Measurements from ENCODE around the gene HELZ. TPM values are rescaled to one million over a fixed set of nuclear protein-coding genes. Genes with fewer than 3 reads are reported as not detected.
"Not testable (repeated sequence)": the region's sequence is repeated elsewhere in the genome, so short reads cannot be mapped to it uniquely, and the experiment has no call there.

HELZ gene
- polyA plus RNA-seq, 4 donors, result 25.7 to 37.0 (median 30.7) TPM

DNA sequence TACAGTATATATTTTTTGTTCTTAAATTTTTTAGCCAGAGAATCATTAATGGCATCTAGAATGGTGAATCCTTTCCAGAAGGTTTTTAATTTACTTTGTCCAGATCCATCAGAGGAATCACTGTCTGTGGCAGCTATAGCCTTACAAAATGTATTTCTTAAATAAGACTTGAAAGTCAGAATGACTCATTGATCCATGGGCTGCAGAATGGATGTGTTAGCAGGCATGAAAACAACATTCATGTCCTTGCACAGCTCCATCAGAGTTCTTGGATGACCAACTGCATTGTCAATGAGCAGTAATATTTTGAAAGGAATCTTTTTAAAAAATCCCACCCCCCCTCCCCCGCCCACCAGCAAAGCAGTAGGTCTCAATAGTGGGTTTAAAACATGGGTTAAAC lies 149.2 kb downstream of the HELZ start:
- no peak for DNase-seq (ENCODE audit: low read depth in 4 of 4, low spot score in 3 of 4)

DNA sequence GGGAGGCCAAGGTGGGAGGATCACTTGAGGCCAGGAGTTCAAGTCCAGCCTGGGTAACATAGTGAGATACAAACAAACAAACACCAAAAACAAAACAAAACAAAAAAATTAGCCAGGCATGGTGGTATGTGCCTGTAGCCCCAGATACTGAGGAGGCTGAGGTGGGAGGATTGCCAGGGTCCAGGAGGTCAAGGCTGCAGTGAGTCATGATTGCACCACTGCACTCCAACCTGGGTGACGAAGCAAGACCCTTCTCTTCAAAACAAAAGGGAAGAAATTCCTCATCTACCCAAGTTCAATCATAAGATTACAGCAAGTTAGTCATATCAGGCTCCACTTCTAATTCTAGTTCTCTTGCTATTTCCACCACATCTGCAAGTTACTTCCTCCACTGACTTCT lies 149.7 kb downstream of the HELZ start:
- not testable (repeated sequence) for DNase-seq (ENCODE audit: low read depth in 4 of 4, low spot score in 3 of 4)

DNA sequence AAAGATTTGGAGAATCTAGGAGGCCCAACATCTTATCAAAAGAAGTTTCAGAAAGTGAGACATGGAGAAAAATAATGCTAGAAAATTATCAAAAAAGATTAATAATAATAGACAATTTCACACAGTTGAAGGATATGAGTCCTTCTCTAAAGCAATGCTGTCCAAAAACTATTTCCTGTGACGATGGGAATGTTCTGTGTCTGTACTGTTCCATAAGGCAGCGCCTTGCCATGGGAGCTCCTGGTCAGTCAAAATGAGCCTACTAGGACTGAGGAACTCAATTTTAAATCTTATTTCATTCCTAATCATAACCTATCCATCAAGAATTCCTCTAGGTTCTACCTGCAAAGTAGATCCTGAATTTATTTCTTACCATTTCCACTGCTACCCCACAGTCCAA lies 151.6 kb downstream of the HELZ start:
- DNase-seq (ENCODE audit: low read depth in 4 of 4, low spot score in 3 of 4), result no peak

DNA sequence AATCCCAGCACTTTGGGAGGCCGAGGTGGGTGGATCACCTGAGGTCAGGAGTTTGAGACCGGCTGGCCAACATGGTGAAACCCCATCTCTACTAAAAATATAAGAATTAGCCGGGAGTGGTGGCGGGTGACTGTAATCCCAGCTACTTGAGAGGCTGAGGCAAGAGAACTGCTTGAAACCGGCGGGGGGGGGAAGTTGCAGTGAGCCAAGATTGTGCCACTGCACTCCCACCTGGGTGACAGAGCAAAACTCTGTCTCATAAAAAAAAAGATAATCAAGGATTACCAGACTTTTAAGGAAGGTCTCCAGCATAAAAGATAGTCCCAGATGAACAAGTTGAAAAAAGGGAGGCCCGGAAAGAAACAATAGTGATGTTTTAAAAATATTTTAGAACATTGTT lies 152.3 kb downstream of the HELZ start:
- not testable (repeated sequence) for DNase-seq (ENCODE audit: low read depth in 4 of 4, low spot score in 3 of 4)

DNA sequence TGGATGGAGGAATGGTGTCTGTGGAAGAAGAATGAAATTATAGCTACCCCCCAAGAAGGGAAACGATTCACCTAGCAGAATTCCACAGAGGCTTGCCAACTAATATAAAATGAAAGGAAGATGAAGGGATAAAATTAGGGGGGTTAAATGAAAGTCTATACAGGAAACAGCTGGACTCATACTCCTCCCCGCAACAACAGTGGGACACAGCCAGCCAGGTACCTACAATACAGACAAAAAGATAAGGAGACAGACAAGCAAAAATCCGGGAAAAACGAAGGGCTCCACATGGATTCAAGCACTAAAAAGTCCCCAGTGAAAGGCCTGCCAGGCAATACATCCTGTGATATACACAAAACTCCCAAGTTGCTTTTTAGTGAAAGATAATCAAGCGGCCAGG lies 152.7 kb downstream of the HELZ start:
- DNase-seq (ENCODE audit: low read depth in 4 of 4, low spot score in 3 of 4), result no peak

DNA sequence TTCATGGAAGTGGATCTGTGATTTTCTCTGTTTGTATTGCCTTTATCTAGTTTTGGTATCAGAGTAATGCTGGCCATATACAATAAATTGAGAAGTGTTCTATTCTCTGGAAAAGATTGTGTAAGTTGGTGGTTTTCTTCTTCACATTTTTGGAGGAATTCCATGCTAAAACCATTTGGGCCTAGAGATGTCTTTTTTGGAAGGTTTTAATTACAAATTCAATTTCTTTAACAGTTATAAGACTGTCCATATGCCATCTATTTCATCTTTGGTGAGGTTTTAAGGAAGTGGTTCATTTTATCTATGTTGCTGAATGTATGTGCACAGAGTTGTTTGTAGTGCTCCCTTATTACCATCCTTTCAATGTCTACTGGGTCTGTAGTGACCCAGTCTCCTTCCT lies 154.7 kb downstream of the HELZ start:
- no peak for DNase-seq (ENCODE audit: low read depth in 4 of 4, low spot score in 3 of 4)

DNA sequence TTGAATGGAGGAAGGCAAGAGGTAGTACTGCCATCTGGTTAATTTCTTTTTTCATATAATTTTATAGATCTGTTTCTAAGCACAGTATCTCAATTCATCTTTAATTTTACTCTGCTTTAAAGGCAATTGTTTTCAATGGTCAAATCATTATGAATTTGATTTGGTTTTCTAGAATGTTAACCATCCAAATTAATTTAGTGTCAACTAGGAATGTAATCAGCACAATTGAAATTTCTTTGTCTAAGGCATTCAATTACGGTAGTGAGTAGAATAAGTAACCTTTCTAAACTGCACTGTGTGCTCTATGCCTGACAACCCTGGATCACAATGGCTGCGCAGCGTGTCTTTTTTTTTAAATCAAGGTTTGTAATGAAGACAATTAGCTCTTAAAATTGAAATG lies 156.4 kb downstream of the HELZ start:
- no peak for DNase-seq (ENCODE audit: low read depth in 4 of 4, low spot score in 3 of 4)

DNA sequence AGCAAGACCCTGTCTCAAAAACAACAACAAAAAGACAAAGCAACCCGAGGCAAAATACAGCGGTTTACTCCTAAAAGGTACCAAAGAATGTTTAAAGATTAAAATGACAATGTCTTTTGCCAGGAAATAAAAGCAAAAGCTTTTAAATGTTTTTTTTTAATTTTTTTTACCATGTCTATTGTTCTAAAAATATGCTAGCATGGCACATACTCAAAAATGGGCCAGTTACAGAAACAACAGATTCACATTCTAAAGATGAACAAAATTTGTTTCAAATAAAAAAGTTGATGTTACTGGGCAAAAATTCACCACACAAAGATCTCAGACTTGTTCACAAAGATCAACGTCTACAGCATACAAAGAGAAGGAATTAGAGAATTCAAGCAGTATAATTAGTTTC lies 159.6 kb downstream of the HELZ start:
- DNase-seq (ENCODE audit: low read depth in 4 of 4, low spot score in 3 of 4), result no peak

DNA sequence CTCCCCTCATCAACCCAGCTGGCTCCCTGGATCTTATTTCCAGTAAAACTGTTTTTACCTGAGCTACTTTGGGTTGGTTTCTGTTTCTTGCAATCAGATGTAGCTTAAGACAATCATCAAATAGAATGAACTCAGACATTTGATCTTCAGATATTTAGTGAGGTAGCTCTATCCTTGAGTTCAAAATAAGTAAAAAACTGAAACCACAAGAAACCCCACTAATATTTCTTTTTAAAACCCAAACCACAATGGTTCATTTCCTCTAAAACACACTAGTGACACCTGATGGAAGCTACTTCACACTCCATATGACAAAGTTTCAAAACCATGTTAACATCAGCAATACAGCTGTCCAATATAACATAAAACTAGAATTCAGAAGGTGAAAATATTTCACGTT lies 162.9 kb downstream of the HELZ start:
- DNase-seq (ENCODE audit: low read depth in 4 of 4, low spot score in 3 of 4), result no peak

DNA sequence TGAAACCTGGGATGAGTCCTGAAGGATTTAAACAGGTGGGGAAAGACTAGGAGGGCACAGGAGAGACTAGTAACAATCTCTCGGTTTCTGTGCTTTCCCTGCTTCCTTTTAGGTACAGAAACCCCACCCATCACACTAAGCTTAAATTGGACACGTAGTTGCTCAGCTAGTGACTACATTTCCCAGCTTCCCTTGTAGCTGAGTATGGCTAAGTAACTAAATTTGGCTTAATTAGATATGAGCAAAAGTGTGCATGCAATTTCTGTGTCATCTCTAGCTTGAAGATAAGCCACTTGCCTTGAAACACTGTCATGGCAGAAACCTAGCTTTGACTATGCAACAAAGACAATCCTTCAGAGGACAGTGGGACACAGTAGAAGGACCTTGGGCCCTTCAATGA lies 164.2 kb downstream of the HELZ start:
- DNase-seq (ENCODE audit: low read depth in 4 of 4, low spot score in 3 of 4), result no peak

DNA sequence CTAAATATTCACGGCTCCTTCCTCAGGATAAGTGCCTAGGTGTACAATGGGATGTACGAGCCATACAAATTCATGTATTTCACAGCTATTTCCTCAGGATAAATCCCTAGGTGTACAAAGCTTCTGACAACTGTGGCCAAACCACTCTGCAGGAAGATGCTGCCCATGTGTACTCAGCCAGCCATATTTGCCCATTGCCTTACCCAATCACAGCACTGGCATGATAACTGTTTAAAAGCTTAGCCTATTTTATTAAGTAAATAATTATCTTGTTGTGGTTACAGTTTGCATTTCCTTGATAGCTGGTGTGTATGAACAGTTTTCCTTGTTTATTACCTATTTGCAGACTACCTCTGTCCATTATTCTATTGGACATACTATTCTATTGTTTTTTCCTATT lies 165.5 kb downstream of the HELZ start:
- no peak for DNase-seq (ENCODE audit: low read depth in 4 of 4, low spot score in 3 of 4)

DNA sequence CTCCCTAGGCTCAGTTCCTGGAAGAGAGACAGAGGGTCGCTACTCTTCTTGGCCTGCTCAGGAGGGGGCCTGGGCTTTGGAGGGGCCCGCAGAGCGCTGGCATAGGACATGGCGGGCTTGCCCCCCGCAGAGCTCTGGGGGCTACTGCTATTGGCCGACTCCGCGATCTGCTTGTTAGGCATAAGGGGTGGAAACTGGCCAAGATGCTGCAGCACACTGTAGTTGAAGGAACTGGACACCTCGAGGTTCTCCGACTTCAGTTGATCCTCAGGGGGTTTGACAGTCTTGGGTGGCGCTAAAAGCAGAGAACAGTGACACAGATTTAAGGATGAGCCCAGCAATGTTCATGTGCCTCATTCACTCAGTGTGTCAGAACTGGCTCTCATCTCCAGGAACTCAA lies 166.7 kb downstream of the HELZ start:
- no peak for DNase-seq (ENCODE audit: low read depth in 4 of 4, low spot score in 3 of 4)

DNA sequence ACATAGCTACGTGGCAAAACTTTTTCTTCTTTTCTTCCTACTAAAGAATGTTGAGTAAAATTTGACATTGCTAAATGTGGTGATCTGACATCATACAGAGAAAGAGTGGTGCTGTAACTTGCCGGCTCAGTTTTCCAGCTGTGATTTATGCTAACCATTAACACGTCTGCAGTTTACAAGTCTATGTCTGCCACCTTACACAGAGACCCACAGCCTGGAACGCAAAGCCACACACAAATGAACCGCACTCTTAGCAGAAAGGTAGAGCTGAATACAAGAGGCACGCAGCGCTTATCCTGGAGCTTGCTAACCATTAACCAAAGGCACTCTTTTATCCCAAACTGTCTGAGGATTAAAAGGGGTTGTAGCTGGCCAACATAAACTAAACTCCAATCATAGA lies 168.7 kb downstream of the HELZ start:
- DNase-seq (ENCODE audit: low read depth in 4 of 4, low spot score in 3 of 4), result peak in 3 of 4 donors; percentile 30 to 51 (median 42)

DNA sequence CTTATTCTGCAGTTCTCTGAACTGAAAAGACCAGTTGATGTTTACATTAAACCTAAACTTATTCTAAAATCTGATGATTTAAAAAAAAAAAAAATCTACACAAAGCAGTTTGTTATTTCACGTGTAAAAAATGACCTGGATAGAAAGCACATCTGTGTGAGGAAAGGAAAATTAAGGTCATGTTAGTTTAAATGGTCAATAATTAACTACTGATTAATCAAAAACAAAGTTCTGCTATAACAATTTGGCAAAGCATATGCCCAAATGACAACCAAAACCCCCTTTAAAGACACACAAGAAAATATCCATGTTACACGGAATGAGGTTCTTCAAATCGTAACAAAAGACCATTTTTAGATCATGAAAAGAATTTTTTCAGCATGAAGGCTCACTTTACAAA lies 170.2 kb downstream of the HELZ start:
- no peak for DNase-seq (ENCODE audit: low read depth in 4 of 4, low spot score in 3 of 4)

DNA sequence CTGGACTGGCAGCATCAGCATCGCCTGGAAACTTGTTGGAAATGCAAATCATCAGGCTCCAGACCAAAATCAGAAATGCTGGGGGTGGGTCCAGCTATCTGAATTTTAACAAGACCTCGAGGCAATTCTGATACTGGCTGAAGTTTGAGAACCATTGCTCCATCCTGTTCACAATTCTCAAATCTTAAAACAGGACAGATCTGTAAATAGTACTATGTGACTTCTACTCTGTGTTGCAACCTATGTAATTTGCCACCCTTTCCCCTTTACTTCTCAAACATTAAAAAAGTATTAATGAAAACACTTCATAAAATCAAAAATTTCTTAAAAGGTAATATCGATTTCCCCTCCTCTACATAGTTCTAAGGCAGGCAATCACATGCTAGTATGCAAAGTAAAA lies 172.1 kb downstream of the HELZ start:
- no peak for DNase-seq (ENCODE audit: low read depth in 4 of 4, low spot score in 3 of 4)

DNA sequence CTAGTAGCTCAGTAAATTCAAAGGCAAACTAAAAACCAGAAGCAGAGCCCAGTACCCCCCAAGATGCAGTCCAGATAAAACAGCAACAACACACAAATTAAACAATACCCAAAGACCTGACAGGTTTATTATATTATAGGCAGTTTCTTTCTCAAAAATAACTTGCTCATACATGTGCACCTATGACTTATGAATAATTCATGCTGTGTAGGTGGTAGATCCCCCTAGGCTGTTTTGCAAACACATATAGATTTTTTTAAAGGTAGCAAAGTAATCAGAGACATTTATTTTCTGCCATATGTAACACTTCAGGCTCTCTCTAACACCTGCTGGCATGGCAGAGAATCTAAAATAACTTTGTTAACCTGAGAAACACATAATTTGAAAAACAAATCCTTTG lies 173.4 kb downstream of the HELZ start:
- no peak for DNase-seq (ENCODE audit: low read depth in 4 of 4, low spot score in 3 of 4)

DNA sequence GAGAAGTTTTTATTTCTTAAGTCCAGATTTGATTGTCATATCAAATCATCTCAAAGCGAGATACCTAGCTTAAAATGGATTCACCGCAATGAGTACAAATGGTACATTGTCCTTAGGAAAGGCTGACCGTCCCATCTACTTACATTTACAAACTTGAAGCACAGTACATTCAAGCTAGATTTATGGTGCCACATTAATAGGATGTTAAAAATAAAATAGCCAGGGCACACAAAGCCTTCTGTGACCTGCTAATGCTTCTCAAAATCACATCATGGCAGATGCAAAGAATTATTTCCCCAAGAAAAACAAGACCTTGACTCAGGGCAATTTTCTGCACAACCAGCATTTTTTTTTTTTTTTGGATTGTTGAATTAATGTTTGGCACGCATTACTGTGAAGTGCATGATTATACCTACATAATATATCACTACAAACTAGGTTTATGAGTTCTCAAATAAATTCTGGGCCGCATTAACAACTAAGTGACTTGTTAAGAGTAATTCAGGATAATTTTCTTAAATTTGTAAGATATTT lies 175.3 kb downstream of the HELZ start:
- no peak for DNase-seq (ENCODE audit: low read depth in 4 of 4, low spot score in 3 of 4)

DNA sequence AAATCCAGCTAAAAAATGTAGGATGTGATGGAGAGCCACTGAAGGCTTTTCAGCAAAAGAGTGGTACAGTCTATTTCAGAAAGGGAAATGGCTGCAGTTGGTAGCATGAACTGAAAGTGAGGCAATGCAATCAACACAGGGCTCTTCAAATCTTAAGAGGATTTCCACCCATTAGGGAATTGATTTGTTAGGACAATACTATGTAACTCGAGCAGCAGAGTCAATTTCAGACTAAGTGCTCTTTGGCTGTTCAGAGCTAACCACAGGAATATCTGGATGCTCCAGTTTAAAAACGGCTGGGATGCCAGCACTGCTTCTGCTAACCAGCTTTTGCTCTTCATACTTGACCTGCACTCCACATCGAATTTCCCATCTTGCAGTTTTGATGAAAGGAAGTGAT lies 176.0 kb downstream of the HELZ start:
- DNase-seq (ENCODE audit: low read depth in 4 of 4, low spot score in 3 of 4), result no peak

DNA sequence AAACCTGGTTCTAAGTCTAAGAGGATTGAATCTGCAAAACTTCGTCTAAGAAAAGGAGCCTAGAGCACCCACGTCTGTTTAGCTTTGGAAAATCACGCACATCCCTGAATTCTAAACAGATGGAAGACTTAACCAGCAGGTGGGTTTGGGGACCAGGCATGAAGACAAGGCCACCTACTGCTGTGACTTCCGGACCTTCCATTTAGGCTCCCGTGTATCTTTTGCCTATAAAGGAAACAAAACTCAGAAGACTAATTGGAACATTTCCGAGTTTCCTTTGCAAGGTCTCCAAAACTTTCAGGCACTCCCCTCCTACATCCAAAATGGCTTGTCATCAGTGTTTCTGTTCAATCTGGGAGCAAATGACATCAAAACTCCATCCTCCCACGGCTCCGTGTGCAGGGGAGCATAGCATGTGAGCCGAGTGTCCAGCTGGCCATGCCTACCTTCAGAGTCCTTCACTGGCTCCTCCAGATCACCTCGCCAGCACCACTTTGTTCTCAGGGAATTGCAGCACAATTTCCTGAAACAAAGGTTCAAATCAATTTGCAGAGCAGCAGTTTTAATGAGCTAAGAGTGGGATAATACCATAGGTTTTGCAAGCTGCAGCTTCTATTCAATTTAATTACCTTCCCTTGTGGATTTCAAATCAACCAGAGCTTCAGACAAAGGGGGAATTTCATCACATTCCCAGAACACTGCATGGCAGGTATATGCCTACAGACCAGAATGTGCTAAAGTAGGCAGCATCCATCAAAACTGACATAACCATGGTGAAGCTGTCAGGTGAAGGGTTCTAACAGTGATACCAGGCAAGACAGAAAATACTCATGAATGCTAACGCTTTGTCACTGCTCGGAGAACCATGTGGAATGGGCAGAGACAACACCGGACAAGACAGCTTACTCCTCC lies 177.2 kb downstream of the HELZ start:
- peak in 3 of 4 donors; percentile 5 to 26 (median 5) for DNase-seq (ENCODE audit: low read depth in 4 of 4, low spot score in 3 of 4)

DNA sequence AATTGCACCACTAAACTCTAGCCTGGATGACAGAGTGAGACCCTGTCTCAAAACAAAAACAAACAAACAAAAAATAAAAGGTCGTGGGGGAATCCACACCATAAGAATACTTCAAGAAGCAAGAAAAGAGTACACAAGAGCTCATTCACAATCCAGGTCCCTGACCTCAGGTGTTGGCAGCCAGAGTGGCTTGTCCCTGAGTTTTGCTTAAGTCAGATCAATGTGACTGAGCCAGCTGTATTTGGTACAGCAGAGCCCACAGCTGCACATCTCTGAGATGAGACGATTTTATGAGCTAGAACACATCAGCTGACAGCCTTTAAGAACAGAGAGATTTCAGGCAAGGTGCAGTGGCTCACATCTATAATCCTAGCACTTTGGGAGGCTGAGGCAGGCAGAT lies 178.3 kb downstream of the HELZ start:
- no peak for DNase-seq (ENCODE audit: low read depth in 4 of 4, low spot score in 3 of 4)

DNA sequence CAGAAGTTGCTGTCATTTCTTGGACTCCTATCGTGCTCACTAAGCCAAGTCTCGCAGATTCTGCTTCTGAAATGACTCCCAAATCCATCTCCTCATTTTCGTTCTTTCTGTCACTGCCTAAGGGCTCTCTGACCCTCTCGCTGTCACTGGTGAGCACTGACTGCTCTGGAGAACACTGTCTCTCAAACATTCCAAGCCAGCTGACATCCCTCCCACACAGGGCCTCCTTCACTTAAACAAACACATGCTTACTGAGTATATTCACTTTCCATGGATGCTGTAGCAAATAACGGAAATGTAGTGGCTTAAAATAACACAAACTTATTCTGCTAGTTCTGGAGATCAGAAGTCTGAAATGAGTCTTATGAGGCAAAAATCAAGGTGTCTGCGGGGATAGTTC lies 181.9 kb downstream of the HELZ start:
- peak in 3 of 4 donors; percentile 11 to 25 (median 14) for DNase-seq (ENCODE audit: low read depth in 4 of 4, low spot score in 3 of 4)

DNA sequence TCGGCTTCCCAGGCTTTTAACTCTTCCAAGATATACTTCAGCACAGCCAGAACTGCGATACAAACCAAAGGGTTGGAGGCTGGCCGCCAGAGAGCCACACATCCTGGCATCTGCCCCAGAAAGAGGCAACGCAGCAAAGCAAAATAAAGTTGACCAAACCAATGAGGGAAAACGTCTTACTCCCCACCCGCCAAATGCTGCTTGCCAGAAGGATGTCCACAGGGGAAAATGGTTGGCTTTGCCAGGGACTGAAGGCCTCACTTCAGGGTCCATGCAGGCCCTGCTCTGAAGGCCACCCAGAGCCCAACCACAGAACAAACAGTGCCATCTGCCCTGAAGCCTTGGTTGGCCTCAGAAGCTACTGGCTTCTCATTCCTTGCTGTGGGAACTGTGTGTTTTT lies 185.6 kb downstream of the HELZ start:
- DNase-seq (ENCODE audit: low read depth in 4 of 4, low spot score in 3 of 4), result no peak

Data from right renal pelvis (tissue), 4 donors.